PFSK-1 (cell line): ENCODE results near the gene ADGRB2.

Experiments used
- FOXP2 ChIP-seq: optimal IDR thresholded peaks from 2 replicates; pipeline ENCODE3; 2011; ENCODE audit warnings: borderline replicate concordance, control low read depth, inconsistent platforms; ENCODE audit not compliant: insufficient read depth; ENCODE audit errors: extremely low read length, extremely low read depth
- POLR2AphosphoS5 ChIP-seq: IDR thresholded peaks from 2 replicates; pipeline ENCODE4 v1.6.1; 2012; ENCODE audit warnings: low read depth, mild to moderate bottlenecking, control low read depth, low read length, moderate library complexity
- TF ChIP-seq, protein P1 (sequence below), 2 experiments: IDR thresholded peaks; 2 replicates each; pipeline versions ENCODE4 v1.6.1 to v1.8.0; 2011 to 2012; ENCODE audit warnings: low read depth in 2 of 2, low read length in 2 of 2, control low read depth in 1 of 2, inconsistent platforms in 1 of 2, mild to moderate bottlenecking in 1 of 2, moderate library complexity in 1 of 2; ENCODE audit not compliant: insufficient read depth in 1 of 2

DNA sequence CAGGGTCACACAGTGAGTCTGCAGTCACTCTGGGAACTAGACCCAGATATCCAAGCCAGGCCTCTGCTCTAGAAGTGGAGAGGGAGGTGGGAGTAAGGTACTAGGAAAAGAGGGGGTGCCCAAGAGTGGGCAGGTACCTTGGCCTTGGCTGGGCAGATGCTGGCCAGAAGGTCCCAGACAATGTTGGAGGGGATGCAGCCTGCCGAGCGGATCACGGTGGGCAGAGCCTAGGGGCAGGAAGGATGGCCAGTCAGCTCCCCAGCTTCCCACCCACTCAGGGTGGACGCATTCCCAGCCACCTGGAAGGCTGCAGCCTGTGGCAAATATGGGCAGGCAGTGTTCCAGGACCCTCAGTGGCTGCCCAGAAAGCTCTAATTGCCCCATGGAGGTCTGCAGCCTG is 28.4 kb upstream of the ADGRB2 start:
- TF ChIP-seq POLR2AphosphoS5: no peak
- TF ChIP-seq, protein P1, sequence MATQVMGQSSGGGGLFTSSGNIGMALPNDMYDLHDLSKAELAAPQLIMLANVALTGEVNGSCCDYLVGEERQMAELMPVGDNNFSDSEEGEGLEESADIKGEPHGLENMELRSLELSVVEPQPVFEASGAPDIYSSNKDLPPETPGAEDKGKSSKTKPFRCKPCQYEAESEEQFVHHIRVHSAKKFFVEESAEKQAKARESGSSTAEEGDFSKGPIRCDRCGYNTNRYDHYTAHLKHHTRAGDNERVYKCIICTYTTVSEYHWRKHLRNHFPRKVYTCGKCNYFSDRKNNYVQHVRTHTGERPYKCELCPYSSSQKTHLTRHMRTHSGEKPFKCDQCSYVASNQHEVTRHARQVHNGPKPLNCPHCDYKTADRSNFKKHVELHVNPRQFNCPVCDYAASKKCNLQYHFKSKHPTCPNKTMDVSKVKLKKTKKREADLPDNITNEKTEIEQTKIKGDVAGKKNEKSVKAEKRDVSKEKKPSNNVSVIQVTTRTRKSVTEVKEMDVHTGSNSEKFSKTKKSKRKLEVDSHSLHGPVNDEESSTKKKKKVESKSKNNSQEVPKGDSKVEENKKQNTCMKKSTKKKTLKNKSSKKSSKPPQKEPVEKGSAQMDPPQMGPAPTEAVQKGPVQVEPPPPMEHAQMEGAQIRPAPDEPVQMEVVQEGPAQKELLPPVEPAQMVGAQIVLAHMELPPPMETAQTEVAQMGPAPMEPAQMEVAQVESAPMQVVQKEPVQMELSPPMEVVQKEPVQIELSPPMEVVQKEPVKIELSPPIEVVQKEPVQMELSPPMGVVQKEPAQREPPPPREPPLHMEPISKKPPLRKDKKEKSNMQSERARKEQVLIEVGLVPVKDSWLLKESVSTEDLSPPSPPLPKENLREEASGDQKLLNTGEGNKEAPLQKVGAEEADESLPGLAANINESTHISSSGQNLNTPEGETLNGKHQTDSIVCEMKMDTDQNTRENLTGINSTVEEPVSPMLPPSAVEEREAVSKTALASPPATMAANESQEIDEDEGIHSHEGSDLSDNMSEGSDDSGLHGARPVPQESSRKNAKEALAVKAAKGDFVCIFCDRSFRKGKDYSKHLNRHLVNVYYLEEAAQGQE (IDR thresholded peaks at IDR 0.05; ENCODE audit: insufficient read depth in 1 of 2, low read depth in 2 of 2, low read length in 2 of 2): no peak
- no peak for TF ChIP-seq FOXP2
